WI38 (cell line): ENCODE data around the gene DLX4.

Source experiments
- H3K4me3 ChIP-seq: 2 replicates; pipeline ENCODE4 v1.5.1; 2011; ENCODE audit warnings: low read depth, mild to moderate bottlenecking, control low read depth, low read length
- TF ChIP-seq, protein P1 (sequence below): IDR thresholded peaks from 2 replicates; pipeline ENCODE4 v1.5.1; 2012; ENCODE audit warnings: low read depth, mild to moderate bottlenecking, control low read depth, low read length

DLX4 gene

GRCh38 chr17:49998836-49999511 is 30.0 kb downstream of the DLX4 start:
- no peak overlapping the region for H3K4me3 ChIP-seq
- TF ChIP-seq, protein P1, sequence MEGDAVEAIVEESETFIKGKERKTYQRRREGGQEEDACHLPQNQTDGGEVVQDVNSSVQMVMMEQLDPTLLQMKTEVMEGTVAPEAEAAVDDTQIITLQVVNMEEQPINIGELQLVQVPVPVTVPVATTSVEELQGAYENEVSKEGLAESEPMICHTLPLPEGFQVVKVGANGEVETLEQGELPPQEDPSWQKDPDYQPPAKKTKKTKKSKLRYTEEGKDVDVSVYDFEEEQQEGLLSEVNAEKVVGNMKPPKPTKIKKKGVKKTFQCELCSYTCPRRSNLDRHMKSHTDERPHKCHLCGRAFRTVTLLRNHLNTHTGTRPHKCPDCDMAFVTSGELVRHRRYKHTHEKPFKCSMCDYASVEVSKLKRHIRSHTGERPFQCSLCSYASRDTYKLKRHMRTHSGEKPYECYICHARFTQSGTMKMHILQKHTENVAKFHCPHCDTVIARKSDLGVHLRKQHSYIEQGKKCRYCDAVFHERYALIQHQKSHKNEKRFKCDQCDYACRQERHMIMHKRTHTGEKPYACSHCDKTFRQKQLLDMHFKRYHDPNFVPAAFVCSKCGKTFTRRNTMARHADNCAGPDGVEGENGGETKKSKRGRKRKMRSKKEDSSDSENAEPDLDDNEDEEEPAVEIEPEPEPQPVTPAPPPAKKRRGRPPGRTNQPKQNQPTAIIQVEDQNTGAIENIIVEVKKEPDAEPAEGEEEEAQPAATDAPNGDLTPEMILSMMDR: no peak

- H3K4me3 ChIP-seq: no peak overlapping the region
- TF ChIP-seq, protein P1: no peak
Observed at GRCh38 chr17:50003911-50004310, 34.9 kb downstream of the DLX4 start.

DNA sequence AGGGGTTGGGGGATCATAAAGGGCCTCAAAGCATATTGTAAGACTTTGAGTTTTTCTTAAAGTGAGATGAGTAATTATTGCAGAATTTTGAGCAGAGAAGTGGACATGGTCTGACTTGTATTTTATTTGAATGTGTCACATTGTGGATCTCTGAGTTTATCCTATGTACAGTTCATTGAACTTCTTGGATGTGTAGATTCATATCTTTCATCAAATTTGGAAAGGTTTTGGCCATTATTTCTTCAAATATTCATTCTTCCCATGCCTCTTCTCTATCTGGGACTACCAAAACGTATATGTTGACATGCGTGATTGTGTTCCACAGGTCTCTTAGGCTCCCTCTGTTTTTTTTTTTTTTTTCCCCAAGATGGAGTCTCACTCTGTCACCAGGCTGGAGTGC is 40.3 kb downstream of the DLX4 start:
- H3K4me3 ChIP-seq: no peak overlapping the region
- TF ChIP-seq, protein P1: no peak

DNA sequence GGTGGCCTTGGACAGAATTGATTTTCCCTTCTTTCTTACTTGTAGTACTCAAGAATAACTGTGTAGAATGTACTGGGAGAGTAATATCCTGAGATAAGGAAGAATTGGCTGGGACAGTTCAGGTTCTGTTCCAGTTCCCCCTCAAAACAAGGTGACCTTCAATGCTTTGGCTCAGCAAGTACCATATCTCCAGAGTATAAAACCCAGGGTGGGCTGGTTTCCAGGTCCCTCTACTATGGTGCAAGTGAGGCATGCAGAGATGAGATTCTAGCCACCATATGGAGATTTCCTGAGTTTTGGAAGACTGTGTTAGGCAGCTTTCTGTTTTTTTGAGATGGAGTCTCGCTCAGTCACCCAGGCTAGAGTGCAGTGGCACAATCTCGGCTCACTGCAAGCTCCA is 44.1 kb downstream of the DLX4 start:
- TF ChIP-seq, protein P1: no peak
- no peak overlapping the region for H3K4me3 ChIP-seq

GRCh38 chr17:50014471-50015088 is 45.6 kb downstream of the DLX4 start:
- no peak overlapping the region for H3K4me3 ChIP-seq
- TF ChIP-seq, protein P1: no peak

GRCh38 chr17:50015146-50015545 is 46.2 kb downstream of the DLX4 start:
- H3K4me3 ChIP-seq: no peak overlapping the region
- TF ChIP-seq, protein P1: no peak

GRCh38 chr17:50018909-50019308 is 49.9 kb downstream of the DLX4 start:
- TF ChIP-seq, protein P1: no peak
- H3K4me3 ChIP-seq: no peak overlapping the region
